Astrocyte (in vitro differentiated cells and primary cell): ENCODE results near the gene KCNB1.

Experiments
- CTCF ChIP-seq: IDR thresholded peaks from 2 replicates; pipeline ENCODE4 v1.5.1; 2011; ENCODE audit warnings: low read depth, mild to moderate bottlenecking, inconsistent platforms, low read length, moderate library complexity; ENCODE audit not compliant: insufficient read depth
- EZH2 ChIP-seq: IDR thresholded peaks from 2 replicates; pipeline ENCODE4 v1.6.1; 2012; ENCODE audit warnings: mild to moderate bottlenecking, low read length, inconsistent platforms; ENCODE audit not compliant: insufficient read depth

GRCh38 chr20:49460131-49460530, 22.3 kb downstream of the KCNB1 start:
- TF ChIP-seq CTCF = no peak
- TF ChIP-seq EZH2 = no peak
